Heart left ventricle (tissue), 16 donors: ENCODE data around the gene BUB1. TPM values are rescaled to one million over a fixed set of nuclear protein-coding genes. Genes with fewer than 3 reads are reported as not detected.
A peak's percentile ranks its signal among the peaks of the same experiment; 100 is the strongest.

Experiments used
- ATAC-seq, 4 donors: fragments of 200-7000 bp; cut with Tn5 transposase; one replicate each; pipeline ENCODE4 v1.9.1; 2020 to 2022; ENCODE audit warnings: moderate library complexity in 4 of 4, mild to moderate bottlenecking in 3 of 4, moderate number of reproducible peaks in 1 of 4
- DNase-seq, 5 donors: peaks; one replicate each; pipeline ENCODE4 v3.0.0-alpha.2; 2020
- H3K27ac ChIP-seq, 12 donors: fragments of 200-600 bp; sonication (generic) in 4 of 12; one replicate each; pipeline versions ENCODE4 v1.5.0 to v1.8.0; 2016 to 2022; ENCODE audit warnings: mild to moderate bottlenecking in 2 of 12
- H3K27me3 ChIP-seq, 9 donors: fragments of 200-600 bp; sonication (generic) in 2 of 9; one replicate each; pipeline versions ENCODE4 v1.5.1 to v1.8.0; 2016 to 2022; ENCODE audit warnings: mild to moderate bottlenecking in 3 of 9
- H3K36me3 ChIP-seq, 9 donors: fragments of 200-600 bp; sonication (generic) in 2 of 9; one replicate each; pipeline versions ENCODE4 v1.5.0 to v1.8.0; 2018 to 2022; ENCODE audit warnings: mild to moderate bottlenecking in 2 of 9
- H3K4me1 ChIP-seq, 12 donors: fragments of 200-600 bp; sonication (generic) in 4 of 12; one replicate each; pipeline versions ENCODE4 v1.5.0 to v1.8.0; 2016 to 2022; ENCODE audit warnings: mild to moderate bottlenecking in 3 of 12
- H3K4me3 ChIP-seq, 12 donors: fragments of 200-600 bp; sonication (generic) in 4 of 12; one replicate each; pipeline versions ENCODE4 v1.5.0 to v1.8.0; 2017 to 2022; ENCODE audit warnings: mild to moderate bottlenecking in 9 of 12, moderate library complexity in 4 of 12
- H3K9me3 ChIP-seq, 12 donors: fragments of 200-600 bp; sonication (generic) in 4 of 12; one replicate each; pipeline versions ENCODE4 v1.5.0 to v1.8.0; 2016 to 2022; ENCODE audit warnings: mild to moderate bottlenecking in 1 of 12
- CTCF ChIP-seq, 12 donors: fragments of 200-600 bp; sonication (generic) in 4 of 12; IDR thresholded peaks; one replicate each; pipeline versions ENCODE4 v1.5.0 to v1.8.0; 2018 to 2022; ENCODE audit warnings: antibody characterized with exemption in 12 of 12, mild to moderate bottlenecking in 5 of 12
- POLR2A ChIP-seq, 2 donors: fragments of 450-650 bp; IDR thresholded peaks; one replicate each; pipeline ENCODE4 v1.6.1; 2017; ENCODE audit warnings: antibody characterized with exemption in 2 of 2, mild to moderate bottlenecking in 2 of 2, moderate library complexity in 2 of 2
- WGBS, 4 donors: extraction: QIAGEN DNeasy Blood & Tissue Kit in 2 of 4; methylation state at CpG; one replicate each; pipeline versions ENCODE4 v1.1.5 to v1.1.7; 2013 to 2018; 5-methylcytosine and 5-hydroxymethylcytosine counted together
- intact Hi-C, 10 donors: fragments of 100-400 bp; cut with DNase I; formaldehyde crosslinking; loops; one replicate each; pipeline versions ENCODE4 v1.11.1 to v1.14.2; 2022
- long read RNA-seq, 3 donors: library from polyadenylated mRNA; unstranded; transcript quantifications; one replicate each; pipeline ENCODE4 v2.0.0, GENCODE V29; 2020 to 2021
- polyA plus RNA-seq, 2 donors: library from polyadenylated mRNA; stranded (reverse); fragments of 200-250 nt; gene quantifications; one replicate each; pipeline ENCODE4 v1.2.3, GENCODE V29; 2013
- total RNA-seq, 9 donors: library from RNA; depleted of rRNA in 2 of 9; stranded (reverse); fragments of >200 nt in 2 of 9; fragmentation: NEBNext Ultra II Directional in 3 of 9; extraction: Animal tissue kit (Norgen Biotek cat#: 25700) in 3 of 9; gene quantifications; one replicate each; pipeline versions ENCODE4 v1.1.0 to v1.2.4, GENCODE V29; 2016 to 2023
- donor health status: ischemic (EF 13 %, LVEDD 7.1; RV severe dilation, severe dysfunction).
- donor health status: healthy with polysubstance abuse.
- donor health status: DM: no; HTN: yes; CAD: no.
- donor health status: DM: no; HTN: no; CAD: no.
- donor health status: ischemic (EF 25% LVEDD 6.9; RV normal size, moderate dysfunction).
- donor health status: ischemic (EF 25% LVEDD 5.7; RV mildly dilated, moderate dysfunction).
- donor health status: healthy.
- donor health status: DM: yes; HTN: yes; CAD: no.
- donor health status: ischemic (EF 35%, LVEDD 5.7; RV mildly dilated, moderate dysfunction).
- donor health status: nonischemic (EF 11% LVEDD 7.7; RV severe dilation, severe dysfunction).
- donor health status: DM: yes; HTN: yes; CAD: no.
- donor health status: PGD.
- donor health status: ischemic (EF 29% LVEDD 5.4; RV normal size, mild dysfunction).
- donor health status: nonischemic (EF 23%, LVEDD 6.1; RV moderate dilation, normal function).

Gene BUB1
- 1 to 10 TPM in 5 of 9 donors, under 1 TPM in 3, not detected in 1; 0.30 to 8.3 (median 1.1) TPM for total RNA-seq
- under 1 TPM; 0.11 to 0.49 TPM for polyA plus RNA-seq
- long read RNA-seq, donor 1, partial matches to known transcripts, result 1 of 1 reads
- long read RNA-seq, donor 1, other reads (novel, unspliced or antisense), result 0 of 1 reads
- long read RNA-seq, donor 2, result 0 reads
- long read RNA-seq, donor 3, partial matches to known transcripts, result 0 of 1 reads
- long read RNA-seq, donor 3, other reads (novel, unspliced or antisense), result 0 of 1 reads

GRCh38 chr2:110677530-110678456 lies at the start of gene BUB1:
Gene BUB1, minus strand, starts transcription at chr2:110678063. Its CDS starts 68 bp downstream, at chr2:110677995.
- peak; percentile 99 to 100 (median 100) for ATAC-seq
- peak within 1 kb of the TSS; percentile 61 to 89 (median 76) for H3K4me3 ChIP-seq
- peaks cover 0 to 35% (median 8%) of the 10 kb centered on the region in 12 donors for H3K4me1 ChIP-seq
- H3K27me3 ChIP-seq, result no peaks in the 10 kb centered on the region
- no peak for TF ChIP-seq CTCF (IDR thresholded peaks at IDR 0.05)
- peak in 1 of 2 donors; percentile 80 for TF ChIP-seq POLR2A (IDR thresholded peaks at IDR 0.05)
- intact Hi-C loops, result loop anchor here in 2 of 10 donors (2.0 to 10.0 kb wide), 2 partner anchors 77 kb away; no protein-coding TSS in a partner anchor
- DNase-seq, result peak; percentile 97 to 98 (median 98)
- 0 to 1% (median 0%) methylated on average over 38 to 58 of the region's 58 CpGs for WGBS, 4 donors
- peaks cover 0 to 4% (median 0%) of the 10 kb centered on the region in 9 donors for H3K36me3 ChIP-seq
- H3K27ac ChIP-seq, result peak within 1 kb of the TSS; percentile 59 to 91 (median 86)
- no peaks in the 10 kb centered on the region for H3K9me3 ChIP-seq

GRCh38 chr2:110726285-110726684 lies 48.4 kb upstream of the BUB1 start:
- no peak for TF ChIP-seq CTCF (IDR thresholded peaks at IDR 0.05)
- TF ChIP-seq POLR2A (IDR thresholded peaks at IDR 0.05), result no peak
- H3K4me1 ChIP-seq, result no peaks in the 10 kb centered on the region
- peaks cover 0 to 15% (median 3%) of the 10 kb centered on the region in 9 donors for H3K27me3 ChIP-seq
- no peak overlapping the region for H3K27ac ChIP-seq
- intact Hi-C loops, result no loop called here
- DNase-seq, result no peak
- H3K9me3 ChIP-seq, result no peaks in the 10 kb centered on the region
- no peak for ATAC-seq
- H3K4me3 ChIP-seq, result no peak overlapping the region
- WGBS, 4 donors, result 81 to 91% (median 87%) methylated on average over 2 of the region's 2 CpGs
- no peaks in the 10 kb centered on the region for H3K36me3 ChIP-seq

- Histone ChIP-seq H3K4me3 (no peak overlapping the region), H3K36me3 (no peaks in the 10 kb centered on the region), H3K9me3 (no peaks in the 10 kb centered on the region), H3K27ac (no peak overlapping the region), H3K27me3 (peaks cover 0 to 11% (median under 1%) of the 10 kb centered on the region in 9 donors), H3K4me1 (no peaks in the 10 kb centered on the region)
- no peak for DNase-seq
- intact Hi-C loops, result no loop called here
- no peak for ATAC-seq
- WGBS, 4 donors, result 86 to 94% (median 91%) methylated on average over 2 to 3 of the region's 3 CpGs
- no peak for TF ChIP-seq CTCF (IDR thresholded peaks at IDR 0.05)
- TF ChIP-seq POLR2A (IDR thresholded peaks at IDR 0.05), result no peak
Measured at GRCh38 chr2:110725859-110726258, 48.0 kb upstream of the BUB1 start.

GRCh38 chr2:110725370-110725769 lies 47.5 kb upstream of the BUB1 start:
- TF ChIP-seq CTCF (IDR thresholded peaks at IDR 0.05), result no peak
- intact Hi-C loops, result no loop called here
- 92 to 96% (median 94%) methylated on average over 9 of the region's 9 CpGs for WGBS, 4 donors
- no peak for ATAC-seq
- H3K36me3 ChIP-seq, result no peaks in the 10 kb centered on the region
- no peaks in the 10 kb centered on the region for H3K4me1 ChIP-seq
- DNase-seq, result no peak
- peaks cover 0 to 7% (median 0%) of the 10 kb centered on the region in 9 donors for H3K27me3 ChIP-seq
- no peaks in the 10 kb centered on the region for H3K9me3 ChIP-seq
- no peak overlapping the region for H3K27ac ChIP-seq
- no peak overlapping the region for H3K4me3 ChIP-seq
